Stimulated activated CD8-positive, alpha-beta memory T cell treated with anti-CD3 and anti-CD28 coated beads, Interleukin-12 subunit alpha, Interleukin-12 subunit beta, amount 100 ng/mL, for 24 hours (primary cell): ENCODE measurements around the gene STAM2.
"Not testable (repeated sequence)": the region's sequence is repeated elsewhere in the genome, so short reads cannot be mapped to it uniquely, and the experiment has no call there.

Source experiments
- DNase-seq: peaks from one replicate; pipeline ENCODE4 v3.0.0-alpha.2; 2020; ENCODE audit errors: extremely low read depth

Gene STAM2

GRCh38 chr2:152172201-152172785, 3.3 kb downstream of the STAM2 start:
- DNase-seq: not testable (repeated sequence)

- DNase-seq: no peak
Measured at GRCh38 chr2:152171718-152172117, 3.8 kb downstream of the STAM2 start.

- not testable (repeated sequence) for DNase-seq
Measured at GRCh38 chr2:152169158-152169557, 6.4 kb downstream of the STAM2 start.

GRCh38 chr2:152167470-152167869, 8.1 kb downstream of the STAM2 start:
- DNase-seq: not testable (repeated sequence)

- DNase-seq: no peak
Measured at GRCh38 chr2:152167065-152167464, 8.5 kb downstream of the STAM2 start.

- DNase-seq: no peak
Measured at GRCh38 chr2:152166633-152167032, 8.9 kb downstream of the STAM2 start.

GRCh38 chr2:152165780-152166179, 9.8 kb downstream of the STAM2 start:
- no peak for DNase-seq

- no peak for DNase-seq
Measured at GRCh38 chr2:152165306-152165705, 10.3 kb downstream of the STAM2 start.

GRCh38 chr2:152163669-152164068, 11.9 kb downstream of the STAM2 start:
- DNase-seq: not testable (repeated sequence)

- no peak for DNase-seq
Measured at GRCh38 chr2:152162141-152162540, 13.4 kb downstream of the STAM2 start.

GRCh38 chr2:152161598-152161997, 14.0 kb downstream of the STAM2 start:
- no peak for DNase-seq

- not testable (repeated sequence) for DNase-seq
Measured at GRCh38 chr2:152160378-152160777, 15.2 kb downstream of the STAM2 start.

- no peak for DNase-seq
Measured at GRCh38 chr2:152157253-152157652, 18.3 kb downstream of the STAM2 start.

GRCh38 chr2:152155209-152155608, 20.4 kb downstream of the STAM2 start:
- DNase-seq: no peak

GRCh38 chr2:152154462-152154861, 21.1 kb downstream of the STAM2 start:
- DNase-seq: no peak

- DNase-seq: no peak
Measured at GRCh38 chr2:152134488-152135280, 40.9 kb downstream of the STAM2 start.

GRCh38 chr2:152132306-152132705, 43.3 kb downstream of the STAM2 start:
- DNase-seq: no peak

GRCh38 chr2:152127628-152128027, 47.9 kb downstream of the STAM2 start:
- DNase-seq: no peak

GRCh38 chr2:152126664-152127063, 48.9 kb downstream of the STAM2 start:
- no peak for DNase-seq

GRCh38 chr2:152122161-152122560, 53.4 kb downstream of the STAM2 start:
- DNase-seq: no peak

- no peak for DNase-seq
Measured at GRCh38 chr2:152120430-152120829, 55.1 kb downstream of the STAM2 start.

- no peak for DNase-seq
Measured at GRCh38 chr2:152115952-152116351, 59.6 kb downstream of the STAM2 start.

GRCh38 chr2:152114366-152114765, 61.2 kb downstream of the STAM2 start:
- DNase-seq: no peak
